GM18502 (cell line): ENCODE measurements around the gene GPX5.

Experiments used
- ATAC-seq: cut with Tn5 transposase; IDR thresholded peaks from one replicate; pipeline ENCODE4 v1.9.1; 2021; ENCODE audit warnings: mild to moderate bottlenecking; ENCODE audit not compliant: unreplicated experiment, poor library complexity

Gene GPX5

GRCh38 chr6:28553384-28553985, 27.8 kb downstream of the GPX5 start:
- no peak for ATAC-seq

- no peak for ATAC-seq
Observed at GRCh38 chr6:28553986-28554881, 28.6 kb downstream of the GPX5 start.

GRCh38 chr6:28555136-28555535, 29.5 kb downstream of the GPX5 start:
- ATAC-seq, result no peak

GRCh38 chr6:28558629-28559028, 32.9 kb downstream of the GPX5 start:
- ATAC-seq, result no peak

- ATAC-seq, result no peak
Observed at GRCh38 chr6:28563430-28564095, 37.9 kb downstream of the GPX5 start.

GRCh38 chr6:28565823-28566526, 40.3 kb downstream of the GPX5 start:
- no peak for ATAC-seq

GRCh38 chr6:28566527-28567252, 41.0 kb downstream of the GPX5 start:
- ATAC-seq, result no peak

GRCh38 chr6:28567506-28567905, 41.8 kb downstream of the GPX5 start:
- ATAC-seq, result no peak

- no peak for ATAC-seq
Observed at GRCh38 chr6:28568515-28569108, 42.9 kb downstream of the GPX5 start.

- ATAC-seq, result no peak
Observed at GRCh38 chr6:28569748-28570147, 44.1 kb downstream of the GPX5 start.

- no peak for ATAC-seq
Observed at GRCh38 chr6:28580475-28580874, 54.8 kb downstream of the GPX5 start.

GRCh38 chr6:28583463-28583862, 57.8 kb downstream of the GPX5 start:
- ATAC-seq, result no peak
